Transverse colon (tissue), 4 donors: Measurements from ENCODE around the gene LHX2.

ENCODE experiments used
- CTCF ChIP-seq, 5 experiments: fragments of 200-600 bp in 3 of 5; fragments of 450-650 bp in 2 of 5; sonication (generic) in 3 of 5; IDR thresholded peaks; 1 replicate in 2 of 5; 2 replicates in 3 of 5; pipeline ENCODE4 v1.5.1; 2016 to 2017; ENCODE audit warnings: antibody characterized with exemption in 5 of 5, inconsistent platforms in 3 of 5, mild to moderate bottlenecking in 2 of 5, moderate library complexity in 1 of 5
- EP300 ChIP-seq: sonication (generic); formaldehyde crosslinking; IDR thresholded peaks from one replicate; pipeline ENCODE4 v1.6.1; 2017; ENCODE audit warnings: antibody characterized with exemption, low read depth
- POLR2A ChIP-seq: fragments of 450-650 bp; IDR thresholded peaks from one replicate; pipeline ENCODE4 v1.6.1; 2016; ENCODE audit warnings: antibody characterized with exemption, mild to moderate bottlenecking, moderate library complexity
- POLR2AphosphoS5 ChIP-seq, 3 donors: sonication (generic); formaldehyde crosslinking; IDR thresholded peaks; one replicate each; pipeline ENCODE4 v1.6.1; 2016; ENCODE audit warnings: antibody characterized with exemption in 3 of 3

- TF ChIP-seq CTCF (IDR thresholded peaks at IDR 0.05) (no peak), POLR2AphosphoS5 (IDR thresholded peaks at IDR 0.05) (no peak), POLR2A (no peak), EP300 (no peak)
These were observed 35.7 kb downstream of the LHX2 start for GRCh38 chr9:124047251-124047672.
